Omental fat pad (tissue), 4 donors: Measurements from ENCODE around the gene HEXA. TPM values are rescaled to one million over a fixed set of nuclear protein-coding genes. Genes with fewer than 3 reads are reported as not detected.
"Not testable (repeated sequence)": the region's sequence is repeated elsewhere in the genome, so short reads cannot be mapped to it uniquely, and the experiment has no call there.

ENCODE experiments used
- ATAC-seq: fragments of 150-250 bp; one replicate; pipeline ENCODE4 v1.9.1; 2016; ENCODE audit warnings: mild to moderate bottlenecking, moderate library complexity; ENCODE audit not compliant: low FRiP score
- DNase-seq: peaks from one replicate; pipeline ENCODE4 v3.0.0-alpha.2; 2019; ENCODE audit warnings: low spot score
- CTCF ChIP-seq, 3 donors: fragments of 450-650 bp; IDR thresholded peaks; one replicate each; pipeline ENCODE4 v1.5.1; 2016 to 2017; ENCODE audit warnings: antibody characterized with exemption in 3 of 3, mild to moderate bottlenecking in 3 of 3, moderate library complexity in 2 of 3
- total RNA-seq, 4 donors: library from RNA; depleted of rRNA; stranded (reverse); fragments of >200 nt; gene quantifications; one replicate each; pipeline ENCODE4 v1.1.0, GENCODE V29; 2016

Gene HEXA
- total RNA-seq: 100 to 1,000 TPM in 1 of 4 donors, 10 to 100 TPM in 3; 66.4 to 104 (median 74.5) TPM

- peak; percentile 93 for ATAC-seq
- DNase-seq: peak; percentile 100
- no peak for TF ChIP-seq CTCF (IDR thresholded peaks at IDR 0.05)
These were observed at the start of gene HEXA for GRCh38 chr15:72375846-72376581. HEXA (minus strand) TSS chr15:72376014; CDS start chr15:72375972, 42 bp downstream.

DNA sequence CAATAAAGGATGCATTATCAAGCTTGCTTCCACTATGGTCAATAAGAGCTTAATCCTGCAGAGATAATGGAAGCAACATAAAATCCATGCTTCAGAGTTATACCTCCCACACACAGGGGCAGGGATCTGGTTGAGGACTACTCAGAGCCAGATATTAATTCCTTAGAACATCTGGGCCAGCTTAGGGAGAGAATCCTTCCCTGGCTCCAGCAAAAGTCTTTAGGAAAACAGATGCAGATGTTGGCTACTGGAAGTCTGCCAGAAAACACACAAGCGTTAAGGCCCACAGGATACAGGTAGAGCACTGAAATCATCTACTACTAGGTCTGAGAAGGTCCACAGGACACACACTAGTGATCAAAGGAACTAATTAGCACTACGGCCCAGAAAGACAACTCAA lies 47.4 kb upstream of the HEXA start:
- DNase-seq: no peak
- no peak for TF ChIP-seq CTCF (IDR thresholded peaks at IDR 0.05)
- ATAC-seq: no peak

- ATAC-seq (no peak), DNase-seq (no peak)
- no peak for TF ChIP-seq CTCF (IDR thresholded peaks at IDR 0.05)
These were observed 45.7 kb upstream of the HEXA start for GRCh38 chr15:72421484-72421883.

GRCh38 chr15:72420576-72420975 lies 44.8 kb upstream of the HEXA start:
- DNase-seq (no peak), ATAC-seq (no peak)
- no peak for TF ChIP-seq CTCF (IDR thresholded peaks at IDR 0.05)

GRCh38 chr15:72419768-72420167 lies 44.0 kb upstream of the HEXA start:
- ATAC-seq, DNase-seq: not testable (repeated sequence)

DNA sequence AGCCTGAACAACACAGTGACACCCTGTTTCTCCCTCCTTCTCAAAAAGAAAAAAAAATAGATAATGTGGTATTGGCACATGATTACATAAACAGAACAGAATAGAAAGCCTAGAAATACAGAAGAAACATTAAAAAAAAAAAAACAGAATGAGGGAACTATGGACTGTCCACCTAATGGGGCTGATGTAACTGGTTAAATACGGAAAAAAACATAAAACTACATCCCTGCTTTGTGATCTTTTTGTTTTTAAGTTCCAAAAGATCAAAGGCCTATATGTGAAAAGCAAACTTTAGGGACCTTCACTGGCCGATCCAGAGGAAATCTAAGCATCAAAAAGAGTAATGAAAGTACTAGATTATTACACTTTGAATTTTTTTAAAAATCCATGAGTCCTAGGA lies 39.5 kb upstream of the HEXA start:
- no peak for DNase-seq
- ATAC-seq: no peak
- TF ChIP-seq CTCF (IDR thresholded peaks at IDR 0.05): no peak

DNA sequence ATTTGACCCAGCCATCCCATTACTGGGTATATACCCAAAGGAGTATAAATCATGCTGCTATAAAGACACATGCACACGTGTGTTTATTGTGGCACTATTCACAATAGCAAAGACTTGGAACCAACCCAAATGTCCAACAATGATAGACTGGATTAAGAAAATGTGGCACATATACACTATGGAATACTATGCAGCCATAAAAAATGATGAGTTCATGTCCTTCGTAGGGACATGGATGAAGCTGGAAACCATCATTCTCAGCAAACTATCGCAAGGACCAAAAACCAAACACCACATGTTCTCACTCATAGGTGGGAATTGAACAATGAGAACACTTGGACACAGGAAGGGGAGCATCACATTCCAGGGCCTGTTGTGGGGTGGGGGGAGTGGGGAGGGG lies 37.5 kb upstream of the HEXA start:
- ATAC-seq, DNase-seq: not testable (repeated sequence)

DNA sequence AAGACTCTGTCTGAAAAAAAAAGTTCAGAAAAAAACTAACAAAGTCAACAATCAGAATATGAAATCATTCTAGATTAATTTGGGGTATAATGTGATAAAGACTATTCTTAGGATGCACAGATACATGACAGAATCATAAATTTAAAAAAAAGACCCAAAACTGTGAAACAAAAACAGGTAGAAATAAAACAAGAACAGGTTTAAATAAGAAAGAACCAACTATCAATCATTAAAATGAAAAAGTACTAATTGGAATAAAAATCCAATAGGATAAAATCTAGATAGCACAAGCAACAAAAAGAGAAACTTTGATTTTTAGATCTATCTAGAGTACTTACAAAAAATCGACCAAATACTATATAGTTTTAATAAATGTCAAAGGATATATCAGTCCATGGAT lies 35.7 kb upstream of the HEXA start:
- ATAC-seq (no peak), DNase-seq (no peak)
- no peak for TF ChIP-seq CTCF (IDR thresholded peaks at IDR 0.05)
